A673 (cell line): Measurements from ENCODE around the gene F2.

ENCODE experiments used
- EZH2 ChIP-seq: fragments of 200-600 bp; sonication (generic); IDR thresholded peaks from 2 replicates; pipeline ENCODE4 v1.6.1; 2017; ENCODE audit warnings: borderline replicate concordance, low read depth, mild to moderate bottlenecking, mixed read lengths, antibody characterized with exemption, low read length; ENCODE audit not compliant: poor library complexity, severe bottlenecking
- TF ChIP-seq, protein P1 (sequence below): fragments of 300-800, 200-600 bp; sonication (generic); conservative IDR thresholded peaks from 2 replicates; pipeline ENCODE4 v1.5.1; 2017; ENCODE audit warnings: low read depth, mild to moderate bottlenecking, antibody characterized with exemption, low read length, moderate library complexity, mixed read lengths

DNA sequence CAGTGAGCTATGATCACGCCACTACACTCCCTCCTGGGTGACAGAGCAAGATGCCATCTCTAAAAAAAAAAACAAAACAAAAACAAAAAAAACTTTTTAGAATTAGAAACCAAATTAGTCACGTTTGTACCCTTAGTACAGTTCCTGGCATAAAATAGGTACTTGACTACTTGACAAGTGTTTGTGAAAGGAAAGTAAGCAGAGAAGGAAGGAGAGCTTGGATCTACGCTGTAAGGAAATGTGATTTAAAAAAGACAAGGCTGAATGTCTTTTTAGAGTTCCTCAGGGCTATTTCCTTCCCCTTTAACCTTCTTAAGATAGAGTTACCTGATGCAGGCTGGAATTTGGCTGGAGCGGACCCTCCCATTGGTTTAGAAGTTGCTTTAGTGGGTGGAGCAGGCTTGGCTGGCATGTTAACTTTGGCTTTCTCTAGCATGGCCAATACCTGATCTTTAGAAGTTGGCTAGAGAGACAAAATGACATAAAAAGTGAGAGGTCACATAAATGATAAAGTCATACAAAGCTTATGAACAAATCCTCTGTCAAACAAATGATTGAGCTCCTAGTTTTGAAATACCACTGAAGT is 50.7 kb downstream of the F2 start:
- TF ChIP-seq, protein P1, sequence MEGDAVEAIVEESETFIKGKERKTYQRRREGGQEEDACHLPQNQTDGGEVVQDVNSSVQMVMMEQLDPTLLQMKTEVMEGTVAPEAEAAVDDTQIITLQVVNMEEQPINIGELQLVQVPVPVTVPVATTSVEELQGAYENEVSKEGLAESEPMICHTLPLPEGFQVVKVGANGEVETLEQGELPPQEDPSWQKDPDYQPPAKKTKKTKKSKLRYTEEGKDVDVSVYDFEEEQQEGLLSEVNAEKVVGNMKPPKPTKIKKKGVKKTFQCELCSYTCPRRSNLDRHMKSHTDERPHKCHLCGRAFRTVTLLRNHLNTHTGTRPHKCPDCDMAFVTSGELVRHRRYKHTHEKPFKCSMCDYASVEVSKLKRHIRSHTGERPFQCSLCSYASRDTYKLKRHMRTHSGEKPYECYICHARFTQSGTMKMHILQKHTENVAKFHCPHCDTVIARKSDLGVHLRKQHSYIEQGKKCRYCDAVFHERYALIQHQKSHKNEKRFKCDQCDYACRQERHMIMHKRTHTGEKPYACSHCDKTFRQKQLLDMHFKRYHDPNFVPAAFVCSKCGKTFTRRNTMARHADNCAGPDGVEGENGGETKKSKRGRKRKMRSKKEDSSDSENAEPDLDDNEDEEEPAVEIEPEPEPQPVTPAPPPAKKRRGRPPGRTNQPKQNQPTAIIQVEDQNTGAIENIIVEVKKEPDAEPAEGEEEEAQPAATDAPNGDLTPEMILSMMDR = no peak
- TF ChIP-seq EZH2 = no peak
